GM18867 (cell line): Measurements from ENCODE around the gene SPRY1.

Experiments
- ATAC-seq: cut with Tn5 transposase; IDR thresholded peaks from one replicate; pipeline ENCODE4 v1.9.1; 2021; ENCODE audit warnings: mild to moderate bottlenecking, moderate library complexity; ENCODE audit not compliant: unreplicated experiment

SPRY1 gene

DNA sequence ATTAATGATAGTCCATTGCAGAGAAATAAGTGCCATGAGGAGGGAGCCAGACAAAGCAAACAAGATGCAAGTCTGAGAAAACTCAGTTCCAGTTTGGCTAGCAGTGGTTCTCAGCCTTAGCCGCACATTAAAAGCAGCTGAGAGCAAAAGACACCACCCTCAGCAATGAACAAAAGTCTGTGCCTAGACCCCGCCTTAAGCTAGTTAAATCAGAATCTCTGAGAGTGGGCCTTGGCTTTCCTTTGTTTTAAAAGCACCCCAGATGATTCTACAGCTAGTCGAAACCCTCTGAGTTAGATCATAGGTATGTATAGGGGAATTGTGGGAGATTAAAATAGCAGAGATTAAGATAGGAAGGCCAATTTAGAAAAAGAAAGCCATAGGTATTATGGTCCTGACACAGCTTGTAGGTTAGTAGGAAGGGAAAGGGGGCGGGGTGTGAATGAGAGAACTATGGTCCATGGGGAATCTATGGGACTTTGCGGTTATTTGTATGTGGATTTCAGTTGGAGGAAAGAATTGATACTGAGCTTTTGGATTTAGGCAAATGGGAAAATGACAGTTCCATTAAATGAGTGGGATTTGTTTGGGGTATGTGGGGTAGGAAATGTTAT is 12.0 kb downstream of the SPRY1 start:
- no peak for ATAC-seq

DNA sequence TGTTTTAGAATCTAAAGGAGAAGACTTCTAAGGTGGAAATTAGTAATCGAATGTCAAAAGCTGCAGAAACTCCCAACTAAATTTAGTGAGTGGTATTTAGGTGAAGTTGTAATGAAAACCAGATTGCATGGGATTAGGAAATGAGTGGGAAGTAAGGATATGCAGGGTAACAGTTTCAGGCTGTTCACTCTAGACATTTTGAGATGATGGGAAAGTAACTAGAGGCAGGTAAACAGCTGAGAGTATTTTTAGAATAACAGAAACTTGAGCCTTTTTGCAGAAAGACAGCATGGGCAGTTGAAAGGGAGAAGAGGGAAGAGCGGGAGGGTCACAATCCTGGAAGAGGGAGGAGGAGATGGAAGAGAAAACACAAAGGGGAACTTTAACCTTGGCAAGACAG is 12.7 kb downstream of the SPRY1 start:
- no peak for ATAC-seq

DNA sequence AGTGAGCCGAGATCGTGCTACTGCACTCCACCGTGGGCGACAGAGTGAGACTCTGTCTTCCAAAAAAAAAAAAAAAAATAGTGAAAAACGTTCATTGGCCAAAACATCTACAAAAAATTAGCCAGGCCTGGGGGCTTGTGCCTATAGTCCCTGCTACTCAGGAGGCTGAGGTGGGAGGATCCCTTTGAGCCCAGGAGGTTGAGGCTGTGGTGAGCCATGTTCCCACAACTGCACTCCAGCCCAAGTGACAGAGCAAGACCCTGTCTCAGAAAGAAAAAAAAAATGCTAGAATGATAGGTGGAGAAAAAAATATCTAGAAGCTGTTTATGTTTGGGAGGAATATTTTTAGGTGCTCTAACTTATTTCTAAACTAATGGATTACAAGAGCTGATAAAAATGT is 14.9 kb downstream of the SPRY1 start:
- no peak for ATAC-seq

DNA sequence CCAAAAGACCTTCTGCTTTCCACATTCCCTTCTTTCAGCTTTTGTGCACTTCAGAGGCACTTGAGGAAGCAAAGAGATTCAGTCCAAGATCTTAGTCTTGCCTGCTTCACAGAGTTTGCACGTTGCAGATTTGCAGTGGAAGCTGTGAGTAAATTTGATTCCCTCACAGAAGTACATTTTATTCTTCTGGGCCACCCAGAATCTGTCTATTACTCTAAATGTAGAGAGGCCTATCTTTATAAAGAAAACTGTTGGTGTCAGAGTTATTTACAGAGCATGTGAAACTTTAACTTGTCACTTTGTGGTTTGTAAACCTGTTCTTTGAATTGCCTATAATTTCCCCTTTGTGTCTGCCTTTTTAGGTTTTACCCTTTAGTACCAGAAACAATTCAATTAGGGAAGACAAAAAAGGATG is 15.5 kb downstream of the SPRY1 start:
- peak; percentile 93 for ATAC-seq

DNA sequence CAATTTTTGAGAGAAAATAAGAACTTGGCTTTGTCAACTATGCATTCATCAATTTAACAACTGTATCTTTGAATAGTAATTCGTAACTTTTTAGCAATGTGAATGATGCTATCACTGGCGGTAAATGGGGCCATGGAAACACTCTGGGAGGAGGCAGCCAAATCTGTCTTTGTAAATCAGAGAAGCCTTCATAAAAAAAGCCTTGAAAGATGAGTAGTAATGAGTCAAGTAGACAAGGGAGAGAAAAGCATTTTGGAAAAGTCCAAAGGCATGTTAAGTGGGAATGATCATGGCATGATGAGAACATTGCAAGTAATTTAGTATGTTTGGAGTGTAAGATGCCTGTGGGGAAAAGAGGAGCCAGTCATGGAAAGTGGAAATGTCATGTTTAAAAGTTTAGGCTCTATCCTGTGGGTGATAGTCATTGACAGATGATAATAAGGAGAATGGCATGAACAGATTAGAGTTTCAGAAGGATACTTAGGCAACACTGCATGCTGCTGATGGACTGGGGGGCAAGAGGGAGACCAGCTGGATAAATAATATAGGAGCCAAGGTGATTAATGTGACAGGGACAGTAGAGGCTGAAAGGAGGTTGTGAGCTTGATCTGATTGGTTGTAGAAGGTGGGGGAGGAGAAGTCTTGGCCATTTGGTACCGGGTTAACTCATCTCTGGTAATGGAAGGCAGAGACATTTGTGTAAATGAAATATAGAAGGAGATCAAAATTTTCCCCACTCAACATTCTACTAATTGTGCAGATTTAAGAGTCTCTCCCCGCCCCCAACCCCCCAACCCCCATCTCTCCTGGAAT is 16.3 kb downstream of the SPRY1 start:
- no peak for ATAC-seq

DNA sequence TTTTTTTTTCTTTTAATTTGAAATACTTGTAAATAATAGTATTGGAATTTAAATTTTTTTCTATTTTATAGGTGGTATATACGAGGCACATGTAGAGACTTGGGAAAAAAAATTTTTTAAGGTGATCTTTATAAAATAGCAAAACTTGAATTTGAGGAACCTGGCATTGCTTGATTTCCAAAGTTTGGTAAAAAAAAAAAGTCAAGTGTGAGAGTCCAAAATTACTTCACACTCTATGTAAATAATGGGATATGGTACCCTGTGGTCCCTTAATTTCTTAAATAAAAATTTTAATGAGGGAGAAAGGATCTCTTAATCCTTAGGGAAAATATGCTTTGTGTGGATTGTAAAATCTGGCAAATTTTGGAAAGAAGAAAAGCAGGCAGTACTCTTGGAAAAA is 19.0 kb downstream of the SPRY1 start:
- ATAC-seq: no peak

DNA sequence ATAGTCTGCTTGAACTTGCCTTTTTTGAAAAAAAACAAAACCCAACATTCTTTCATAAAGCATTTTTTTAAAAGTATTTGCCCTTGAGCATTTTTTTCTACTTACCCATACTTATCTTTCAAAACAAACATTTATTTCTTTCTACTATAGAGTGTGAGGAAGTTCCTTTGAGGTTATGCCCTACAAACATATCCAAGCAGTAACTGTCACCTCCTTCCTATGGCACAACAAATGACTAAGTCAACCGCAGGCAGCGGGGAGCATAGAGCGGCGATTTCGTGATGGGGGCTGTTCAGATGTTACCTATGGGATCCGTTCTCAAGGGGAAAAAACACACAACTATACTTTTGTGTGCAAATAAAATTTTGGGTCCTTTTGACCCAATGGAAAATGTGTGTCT is 19.4 kb downstream of the SPRY1 start:
- no peak for ATAC-seq

DNA sequence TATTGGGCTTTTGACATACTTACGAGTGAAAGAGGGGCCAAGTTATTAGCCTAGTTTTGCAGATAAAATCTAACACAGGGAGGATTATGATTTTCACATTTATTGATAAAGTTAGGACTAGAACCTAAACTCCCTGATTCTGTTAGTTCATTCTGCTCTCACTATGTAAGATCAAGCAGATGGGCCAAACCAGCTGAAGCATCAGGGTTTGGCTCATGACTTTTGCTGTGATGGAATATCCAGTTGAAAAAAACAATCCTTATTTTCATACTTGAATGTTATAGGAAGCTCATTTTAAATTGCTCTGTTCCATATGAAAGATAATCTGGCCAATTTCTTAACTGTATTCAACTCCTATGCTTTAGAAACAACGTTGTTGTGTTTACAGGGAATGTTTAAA is 21.2 kb downstream of the SPRY1 start:
- no peak for ATAC-seq

DNA sequence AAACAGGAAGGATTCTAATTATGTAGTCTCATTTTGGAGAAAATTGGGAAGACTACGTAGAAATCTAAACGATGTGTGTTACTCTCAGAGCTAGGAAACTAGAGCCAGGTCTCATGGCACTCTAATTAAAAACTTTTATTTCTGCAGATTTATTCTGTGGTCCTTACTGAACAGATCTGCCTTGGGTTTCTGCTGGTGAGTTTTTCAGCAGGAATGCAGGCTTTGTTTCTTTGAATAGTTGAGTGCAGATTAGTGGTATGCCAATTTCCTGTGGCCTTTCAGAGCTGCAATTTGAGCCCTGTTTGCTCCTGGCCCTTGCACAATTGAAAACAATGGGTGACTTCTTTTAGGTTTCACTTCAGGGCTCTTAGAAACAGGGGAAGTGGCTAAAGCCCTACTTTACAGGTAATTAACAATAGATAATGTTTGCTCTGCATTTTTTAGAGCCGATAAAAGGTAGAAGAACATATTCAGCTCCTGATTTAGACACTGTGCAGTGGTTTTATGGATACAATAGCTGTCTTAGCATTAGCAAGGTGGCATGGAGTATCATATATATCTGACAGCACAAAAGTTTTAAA is 21.8 kb downstream of the SPRY1 start:
- ATAC-seq: peak; percentile 81

DNA sequence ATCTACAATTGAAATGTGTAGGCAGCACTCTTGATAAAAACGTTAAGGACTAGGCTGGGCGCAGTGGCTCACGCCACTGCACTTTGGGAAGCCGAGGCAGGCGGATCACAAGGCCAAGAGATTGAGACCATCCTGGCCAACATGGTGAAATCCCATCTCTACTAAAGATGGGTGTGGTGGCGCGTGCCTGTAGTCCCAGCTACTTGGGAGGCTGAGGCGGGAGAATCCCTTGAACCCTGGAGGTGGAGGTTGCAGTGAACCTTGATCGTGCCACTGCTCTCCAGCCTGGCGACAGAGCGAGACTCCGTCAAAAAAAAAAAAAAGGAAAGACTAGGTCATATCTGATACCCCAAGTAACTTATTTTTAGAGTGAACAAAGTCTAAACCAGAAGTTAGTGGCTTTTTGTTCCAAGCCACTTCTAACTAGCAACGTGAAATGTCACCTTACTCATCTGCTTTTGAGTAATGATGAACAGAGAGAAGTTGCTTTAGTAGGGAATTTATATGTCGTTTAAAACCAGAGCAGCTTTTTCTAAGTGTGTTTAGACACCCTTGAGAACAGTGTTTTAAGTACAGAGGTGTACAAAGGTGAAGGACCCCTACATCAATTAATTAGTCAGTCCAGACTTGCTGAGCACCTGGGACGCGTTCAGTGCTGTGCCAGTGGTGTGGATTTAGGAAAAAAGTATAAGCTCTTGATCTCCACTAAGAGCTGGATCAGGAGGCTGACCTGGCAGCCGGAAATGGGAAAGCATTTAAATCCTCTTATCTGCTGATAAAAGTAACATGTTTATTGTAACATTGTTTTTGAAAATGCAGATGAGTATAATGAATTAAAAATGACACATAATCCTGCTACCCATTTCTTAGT is 23.5 kb downstream of the SPRY1 start:
- no peak for ATAC-seq

DNA sequence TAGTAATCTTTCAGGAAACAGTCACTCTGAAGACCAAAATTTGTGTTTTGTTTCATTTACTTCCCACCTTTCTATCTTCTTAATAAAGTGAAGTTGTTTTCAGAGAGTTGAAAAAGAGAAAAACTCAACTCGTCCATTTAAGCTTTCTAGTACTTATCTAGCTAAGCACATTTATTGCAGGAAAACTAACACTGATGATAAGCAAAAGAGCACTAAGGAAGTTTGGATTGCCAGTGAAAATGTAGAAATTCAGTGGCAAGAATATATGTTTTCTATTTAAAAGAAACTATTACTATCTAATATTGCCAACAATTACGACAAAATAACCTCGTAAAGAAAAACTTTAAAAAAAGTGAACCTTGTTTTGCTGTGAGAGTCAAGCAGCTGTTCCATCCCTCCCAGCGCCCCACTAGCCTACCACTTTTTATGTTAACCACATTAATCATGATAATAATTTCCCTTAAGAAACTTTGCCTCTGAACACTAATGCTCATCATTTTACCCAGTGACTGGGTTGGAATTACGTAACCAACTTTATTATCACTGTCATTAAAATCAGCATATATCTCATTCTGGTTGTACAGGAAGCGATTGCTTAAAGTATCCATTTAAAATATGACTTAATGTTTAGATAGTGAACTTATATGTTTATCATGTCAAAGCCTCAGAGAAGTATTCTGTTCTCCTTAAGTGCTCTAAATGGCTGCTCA is 24.8 kb downstream of the SPRY1 start:
- no peak for ATAC-seq

DNA sequence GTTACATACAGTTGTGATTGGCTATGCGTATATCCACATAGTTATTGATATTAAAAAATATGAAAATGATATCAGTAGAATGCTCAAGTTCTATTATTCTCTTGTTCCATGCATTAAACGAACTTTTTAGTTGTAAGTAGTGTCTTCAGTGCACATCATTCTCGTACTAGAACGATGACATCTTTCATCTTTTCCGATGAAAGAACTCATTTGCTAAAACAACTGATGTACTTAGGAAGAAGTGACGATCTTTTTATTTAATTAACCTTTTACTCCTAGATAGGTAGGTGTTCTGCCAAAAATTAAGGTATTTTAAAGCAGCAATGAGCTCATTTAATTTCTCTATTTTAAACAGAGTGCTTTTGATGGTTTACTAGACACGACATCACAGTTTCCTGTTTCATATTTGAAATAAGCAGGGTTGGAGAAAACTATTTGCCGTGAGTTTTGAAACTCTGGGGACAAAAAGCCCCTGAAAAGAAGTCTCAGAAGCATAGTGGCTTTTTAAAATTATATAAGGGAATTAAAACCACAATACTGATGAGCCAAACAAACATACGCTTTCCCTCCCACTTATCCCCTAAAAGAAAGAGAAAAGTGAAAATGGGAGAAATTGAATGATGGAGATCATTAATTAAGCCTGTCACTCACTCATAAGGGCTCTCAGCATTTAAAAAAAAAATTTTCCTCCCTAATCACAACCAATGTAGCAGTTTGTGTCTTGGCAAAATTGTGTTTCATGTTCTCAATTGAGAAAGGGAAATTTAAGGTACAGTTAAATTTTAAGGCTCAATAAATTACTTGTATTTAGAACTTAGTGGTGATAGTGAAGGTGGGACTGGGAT is 25.6 kb downstream of the SPRY1 start:
- no peak for ATAC-seq

DNA sequence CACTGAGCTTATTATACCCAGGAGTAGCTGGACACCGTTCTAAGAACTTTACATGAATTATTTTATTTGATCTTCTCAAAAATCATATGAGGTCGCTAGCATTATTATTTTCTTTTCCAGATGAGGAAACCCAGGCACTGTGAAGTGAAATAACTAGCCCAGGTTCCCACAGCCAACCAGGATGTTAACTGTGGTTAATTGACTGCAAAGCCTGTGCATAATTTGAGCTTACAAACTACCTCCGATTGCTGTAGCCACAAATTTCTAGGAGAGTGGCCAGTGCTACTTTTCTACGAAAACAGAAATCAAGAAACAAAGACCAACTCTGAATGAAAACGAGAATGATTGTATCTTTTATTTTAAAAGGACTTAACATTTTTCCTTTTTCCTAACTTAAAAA is 27.2 kb downstream of the SPRY1 start:
- ATAC-seq: no peak

DNA sequence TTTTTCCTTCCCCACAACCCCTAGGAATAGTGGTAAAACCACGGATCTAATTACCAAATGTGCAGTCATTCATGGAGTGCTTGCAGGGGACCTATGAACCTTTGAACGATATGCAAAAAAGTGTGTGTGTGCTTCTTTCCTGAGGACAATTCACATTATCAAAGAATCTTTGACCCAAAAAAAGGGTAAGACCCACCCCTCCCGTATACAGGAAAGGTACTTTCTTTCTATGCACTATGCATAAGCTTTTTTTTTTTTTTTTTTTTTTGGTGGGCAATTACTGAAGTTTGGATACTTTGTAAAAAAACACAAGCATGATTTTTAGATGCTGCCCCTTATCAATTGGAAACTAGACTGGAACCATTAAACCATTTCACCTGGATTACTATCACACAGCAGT is 31.4 kb downstream of the SPRY1 start:
- ATAC-seq: no peak

DNA sequence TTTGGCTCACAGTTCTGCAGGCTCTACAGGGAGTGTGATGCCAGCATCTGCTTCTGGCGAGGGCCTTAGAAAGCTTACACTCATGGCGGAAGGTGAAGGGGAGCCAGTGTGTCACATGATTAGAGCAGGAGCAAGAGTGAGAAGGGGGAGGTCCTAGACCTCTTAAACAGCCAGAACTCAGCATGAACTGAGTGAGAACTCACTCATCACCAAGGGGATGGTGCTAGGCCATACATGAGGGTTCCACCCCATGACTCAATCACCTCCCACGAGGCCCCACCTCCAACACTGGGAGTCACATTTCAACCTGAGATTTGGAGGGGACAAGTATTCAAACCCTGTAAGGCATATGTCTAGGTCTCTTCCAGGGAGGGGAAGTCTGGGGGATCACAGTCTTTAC is 33.4 kb downstream of the SPRY1 start:
- no peak for ATAC-seq

DNA sequence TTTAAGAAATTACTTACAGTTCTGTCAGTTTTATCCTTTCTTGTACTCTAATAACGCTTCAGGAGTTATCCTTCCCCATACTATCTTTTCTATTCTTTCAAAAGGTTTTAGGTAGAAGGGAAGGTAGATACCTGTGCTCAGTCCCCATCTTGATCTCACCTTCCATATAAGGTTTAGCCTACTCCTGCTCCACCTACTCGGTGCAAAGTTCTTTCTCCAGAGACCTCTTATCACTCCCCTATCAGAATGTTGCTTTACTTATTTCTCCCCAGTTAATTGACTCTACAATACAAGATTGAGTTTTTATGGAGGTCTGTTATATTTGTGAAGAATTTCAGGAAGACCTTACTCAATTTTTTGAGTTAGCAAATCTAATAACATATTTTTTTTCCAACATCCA is 33.9 kb downstream of the SPRY1 start:
- no peak for ATAC-seq

DNA sequence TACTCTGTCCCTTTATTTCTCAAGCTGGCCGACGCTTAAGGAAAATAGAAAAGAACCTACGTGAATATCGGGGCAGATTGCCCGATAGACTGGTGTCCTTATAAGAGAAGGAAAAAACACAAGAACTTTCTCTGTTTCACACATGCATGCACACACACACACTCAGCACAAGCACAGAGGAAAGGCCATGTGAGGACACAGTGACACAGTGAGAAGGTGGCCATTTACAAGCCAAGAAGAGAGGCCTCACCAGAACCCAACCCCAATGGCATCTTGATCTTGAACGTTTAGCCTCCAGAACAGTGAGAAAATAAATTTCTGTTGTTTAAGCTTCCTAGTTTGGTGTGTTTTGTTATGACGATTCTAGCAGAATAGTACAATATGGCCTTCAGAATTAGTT is 37.0 kb downstream of the SPRY1 start:
- no peak for ATAC-seq

DNA sequence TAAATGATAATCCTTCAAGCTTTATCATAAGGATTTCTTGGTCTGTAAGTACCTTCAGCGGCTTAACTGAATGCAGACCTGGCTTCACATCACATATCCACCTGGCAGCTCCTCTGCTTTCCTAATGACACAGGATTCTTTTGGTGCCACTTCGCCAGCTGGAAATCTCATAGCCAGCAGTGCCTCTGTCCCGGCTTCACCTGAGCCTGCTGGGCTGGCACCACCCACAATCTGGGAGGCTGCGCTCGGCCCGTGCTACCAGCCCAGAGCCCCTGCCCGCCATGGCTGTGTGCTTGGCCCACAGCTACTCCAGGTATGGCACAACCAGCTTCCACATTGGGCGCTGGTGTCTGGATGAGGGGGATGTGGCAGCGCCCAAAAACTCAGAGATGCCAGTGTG is 37.4 kb downstream of the SPRY1 start:
- no peak for ATAC-seq

DNA sequence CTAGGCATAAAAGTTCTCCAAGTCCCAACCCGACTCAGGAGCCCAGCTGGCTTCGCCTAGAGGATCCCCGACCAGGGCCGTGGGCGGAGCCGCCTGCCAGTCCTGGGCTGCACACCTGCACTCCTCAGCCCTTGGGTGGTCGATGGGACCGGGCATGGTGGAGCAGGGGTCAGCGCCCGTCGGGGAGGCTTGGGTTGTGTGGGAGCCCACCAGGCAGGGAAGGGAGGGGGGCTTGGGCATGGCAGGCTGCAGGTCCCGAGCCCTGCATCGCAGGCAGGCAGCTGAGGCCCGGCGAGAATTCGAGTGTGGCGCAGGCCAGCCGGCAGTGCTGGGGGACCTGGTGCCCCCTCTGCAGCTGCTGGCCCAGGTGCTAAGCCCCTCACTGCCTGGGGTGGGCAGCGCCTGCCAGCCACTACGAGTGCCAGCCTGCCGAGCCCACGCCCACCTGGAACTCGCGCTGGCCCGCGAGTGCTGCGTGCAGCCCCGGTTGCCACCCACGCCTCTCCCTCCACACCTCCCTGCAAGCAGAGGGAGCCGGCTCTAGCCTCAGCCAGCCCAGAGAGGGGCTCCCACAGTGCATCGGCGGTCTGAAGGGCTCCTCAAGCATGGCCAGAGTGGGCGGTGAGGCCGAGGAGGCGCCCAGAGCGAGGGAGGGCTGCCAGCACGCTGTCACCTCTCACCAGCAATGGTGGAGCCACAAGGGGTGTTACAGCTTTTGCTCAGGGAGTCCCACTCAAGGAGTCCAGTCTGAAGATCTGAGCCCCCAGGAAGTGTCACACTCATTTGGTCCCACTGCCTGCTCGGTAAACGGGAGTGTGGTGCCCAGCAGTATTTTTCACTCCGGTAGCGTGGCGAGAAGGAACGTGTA is 38.9 kb downstream of the SPRY1 start:
- no peak for ATAC-seq
